Mucosa of stomach (tissue), 1 donor: ENCODE results near the gene CWC22.
A peak's percentile ranks its signal among the peaks of the same experiment; 100 is the strongest.
"Not testable (repeated sequence)": the region's sequence is repeated elsewhere in the genome, so short reads cannot be mapped to it uniquely, and the experiment has no call there.

Experiments
- H3K27me3 ChIP-seq: one replicate; pipeline ENCODE4 v1.7.0; 2013; ENCODE audit warnings: mild to moderate bottlenecking, low read length; ENCODE audit not compliant: control insufficient read depth, insufficient read depth
- H3K36me3 ChIP-seq: one replicate; pipeline ENCODE4 v1.7.0; 2013; ENCODE audit warnings: low read length; ENCODE audit not compliant: control insufficient read depth, insufficient read depth
- H3K4me1 ChIP-seq: one replicate; pipeline ENCODE4 v1.7.0; 2013; ENCODE audit warnings: mild to moderate bottlenecking, low read length; ENCODE audit not compliant: control insufficient read depth, insufficient read depth
- H3K4me3 ChIP-seq: one replicate; pipeline ENCODE4 v1.7.0; 2013; ENCODE audit warnings: low read length
- H3K9ac ChIP-seq: one replicate; pipeline ENCODE4 v1.7.0; 2013; ENCODE audit warnings: mild to moderate bottlenecking, low read length, moderate library complexity
- H3K9me3 ChIP-seq: one replicate; pipeline ENCODE4 v1.7.0; 2013; ENCODE audit warnings: mild to moderate bottlenecking, low read length, moderate library complexity; ENCODE audit not compliant: control insufficient read depth
- donor health status: Pancreatic carcinoma.

The CWC22 gene

GRCh38 chr2:180021850-180022249 is 14.8 kb upstream of the CWC22 start:
- Histone ChIP-seq H3K27me3 (no peaks in the 10 kb centered on the region), H3K36me3 (no peaks in the 10 kb centered on the region), H3K4me3 (no peak overlapping the region), H3K9ac (no peak overlapping the region), H3K9me3 (no peaks in the 10 kb centered on the region), H3K4me1 (no peaks in the 10 kb centered on the region)

GRCh38 chr2:180017784-180018183 is 10.7 kb upstream of the CWC22 start:
- Histone ChIP-seq H3K36me3 (no peaks in the 10 kb centered on the region), H3K9me3 (no peaks in the 10 kb centered on the region), H3K9ac (no peak overlapping the region), H3K4me1 (no peaks in the 10 kb centered on the region), H3K27me3 (no peaks in the 10 kb centered on the region), H3K4me3 (no peak overlapping the region)

- Histone ChIP-seq H3K9ac (no peak overlapping the region), H3K27me3 (no peaks in the 10 kb centered on the region), H3K4me3 (no peak overlapping the region), H3K9me3 (no peaks in the 10 kb centered on the region), H3K4me1 (no peaks in the 10 kb centered on the region), H3K36me3 (no peaks in the 10 kb centered on the region)
Measured at GRCh38 chr2:180016937-180017336, 9.8 kb upstream of the CWC22 start.

- Histone ChIP-seq H3K4me3 (no peak overlapping the region), H3K27me3 (no peaks in the 10 kb centered on the region), H3K9me3 (no peaks in the 10 kb centered on the region), H3K36me3 (no peaks in the 10 kb centered on the region), H3K9ac (no peak overlapping the region), H3K4me1 (no peaks in the 10 kb centered on the region)
Measured at GRCh38 chr2:180015951-180016709, 9.0 kb upstream of the CWC22 start.

- Histone ChIP-seq H3K9me3 (no peaks in the 10 kb centered on the region), H3K4me3 (no peak overlapping the region), H3K9ac (no peak overlapping the region), H3K4me1 (no peaks in the 10 kb centered on the region), H3K27me3 (no peaks in the 10 kb centered on the region), H3K36me3 (no peaks in the 10 kb centered on the region)
Measured at GRCh38 chr2:180012523-180012922, 5.4 kb upstream of the CWC22 start.

DNA sequence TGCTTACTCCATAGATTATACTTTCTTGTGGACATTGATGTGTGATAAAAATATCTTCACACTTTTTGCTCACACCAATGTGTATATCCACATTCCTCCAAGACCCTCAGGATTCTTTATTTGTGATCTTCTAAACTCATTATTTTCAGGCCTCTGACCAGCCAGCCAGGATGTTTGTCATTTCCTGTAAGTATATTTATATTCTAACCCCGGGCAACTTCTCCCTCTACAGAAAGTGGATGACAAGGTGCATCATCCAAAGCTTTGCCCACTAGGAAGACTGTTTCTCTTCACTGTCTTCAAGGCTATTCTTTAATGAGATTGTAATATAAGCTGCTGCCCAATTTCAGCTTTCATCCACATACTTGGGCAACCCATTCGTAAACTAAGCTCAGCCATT is 3.6 kb upstream of the CWC22 start:
- H3K4me1 ChIP-seq, result no peaks in the 10 kb centered on the region

DNA sequence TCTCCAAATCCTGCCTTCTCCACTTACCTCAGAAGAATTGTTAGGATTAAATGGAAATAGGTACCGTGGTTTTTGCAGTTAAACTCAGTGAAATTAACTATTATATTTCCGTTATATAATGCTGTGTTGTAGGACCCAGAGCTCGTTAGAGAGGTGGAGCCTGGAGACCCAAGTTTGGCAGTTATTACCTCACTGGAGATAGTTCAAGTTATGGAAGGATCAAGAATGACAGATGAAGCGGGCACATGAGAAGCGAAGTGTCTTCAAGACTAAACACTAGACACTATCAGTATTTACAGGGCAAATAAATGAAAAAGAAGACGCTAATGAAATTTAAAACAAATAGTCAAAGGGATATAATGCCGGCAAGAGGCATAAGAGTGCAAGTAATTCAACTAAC is 866 bp downstream of the CWC22 start:
- H3K36me3 ChIP-seq, result no peaks in the 10 kb centered on the region
- no peaks in the 10 kb centered on the region for H3K9me3 ChIP-seq
- no peaks in the 10 kb centered on the region for H3K27me3 ChIP-seq
- peak overlapping the region; percentile 85 for H3K4me3 ChIP-seq
- peaks cover 11% of the 10 kb centered on the region for H3K4me1 ChIP-seq
- peak overlapping the region; percentile 93 for H3K9ac ChIP-seq

More for the DNA sequence above, 3.6 kb upstream of the CWC22 start:
- Histone ChIP-seq H3K9me3 (no peaks in the 10 kb centered on the region), H3K27me3 (no peaks in the 10 kb centered on the region), H3K9ac (no peak overlapping the region), H3K4me3 (no peak overlapping the region), H3K36me3 (no peaks in the 10 kb centered on the region)

- not testable (repeated sequence) for H3K27me3 ChIP-seq, H3K9me3 ChIP-seq, H3K36me3 ChIP-seq, H3K9ac ChIP-seq, H3K4me3 ChIP-seq
- peaks cover 11% of the 10 kb centered on the region for H3K4me1 ChIP-seq
Measured at GRCh38 chr2:180005465-180005864, 1.6 kb downstream of the CWC22 start.

- no peaks in the 10 kb centered on the region for H3K36me3 ChIP-seq
- no peaks in the 10 kb centered on the region for H3K9me3 ChIP-seq
- no peak overlapping the region for H3K9ac ChIP-seq
- no peaks in the 10 kb centered on the region for H3K27me3 ChIP-seq
- no peak overlapping the region for H3K4me3 ChIP-seq
- peaks cover 11% of the 10 kb centered on the region for H3K4me1 ChIP-seq
Measured at GRCh38 chr2:180004731-180005130, 2.4 kb downstream of the CWC22 start.

- Histone ChIP-seq H3K9me3 (no peaks in the 10 kb centered on the region), H3K4me3 (no peak overlapping the region), H3K27me3 (no peaks in the 10 kb centered on the region), H3K9ac (no peak overlapping the region), H3K36me3 (no peaks in the 10 kb centered on the region), H3K4me1 (peaks cover 11% of the 10 kb centered on the region)
Measured at GRCh38 chr2:180003559-180003958, 3.5 kb downstream of the CWC22 start.

DNA sequence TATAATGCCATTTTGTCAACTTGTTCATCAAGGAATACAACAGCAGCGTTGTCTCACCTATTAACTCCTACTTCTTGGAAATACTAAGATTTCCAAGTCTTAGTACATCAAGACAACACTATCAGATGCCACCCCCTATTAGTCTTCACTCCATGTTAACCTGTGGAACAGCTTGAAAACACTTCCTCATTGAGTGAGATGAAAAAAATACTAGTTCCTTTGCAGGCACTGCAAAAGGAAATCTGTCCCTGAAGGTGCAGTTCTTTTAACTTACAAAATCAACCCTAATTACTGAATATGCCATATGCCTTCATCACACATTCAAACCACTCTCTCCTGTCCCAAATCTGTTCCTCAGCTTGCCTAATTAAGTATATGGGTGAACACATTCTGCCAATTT is 4.0 kb downstream of the CWC22 start:
- Histone ChIP-seq H3K27me3 (no peaks in the 10 kb centered on the region), H3K4me1 (peaks cover 11% of the 10 kb centered on the region), H3K4me3 (no peak overlapping the region), H3K9ac (no peak overlapping the region), H3K36me3 (no peaks in the 10 kb centered on the region), H3K9me3 (no peaks in the 10 kb centered on the region)

GRCh38 chr2:180002198-180002770 is 4.8 kb downstream of the CWC22 start:
- no peaks in the 10 kb centered on the region for H3K36me3 ChIP-seq

More at GRCh38 chr2:180002198-180002770, 4.8 kb downstream of the CWC22 start:
- peaks cover 11% of the 10 kb centered on the region for H3K4me1 ChIP-seq
- H3K9me3 ChIP-seq, result no peaks in the 10 kb centered on the region
- H3K9ac ChIP-seq, result no peak overlapping the region
- H3K27me3 ChIP-seq, result no peaks in the 10 kb centered on the region
- H3K4me3 ChIP-seq, result no peak overlapping the region
